Measurements from ENCODE around the gene TMEM255B. TPM values are rescaled to one million over a fixed set of nuclear protein-coding genes. Genes with fewer than 3 reads are reported as not detected.
A peak's percentile ranks its signal among the peaks of the same experiment; 100 is the strongest.

The TMEM255B gene
- total and polyA plus RNA-seq, 11 donors, result 1.4 to 20.3 (median 4.4) TPM

- 66 to 82% (median 70%) methylated on average over 5 to 8 of the region's 8 CpGs for WGBS, 4 donors
- ATAC-seq (no peak), DNase-seq (peak in 2 of 5 donors; percentile 51 to 62)
- Histone ChIP-seq H3K4me1 (peaks cover 0 to 2% (median 0%) of the 10 kb centered on the region in 12 donors), H3K36me3 (no peaks in the 10 kb centered on the region), H3K27ac (no peak overlapping the region), H3K27me3 (peaks cover 0 to 11% (median under 1%) of the 10 kb centered on the region in 9 donors), H3K9me3 (no peaks in the 10 kb centered on the region), H3K4me3 (no peak overlapping the region)
- TF ChIP-seq POLR2A (IDR thresholded peaks at IDR 0.05) (no peak), CTCF (IDR thresholded peaks at IDR 0.05) (no peak)
- intact Hi-C loops (cut with DNase I), result no loop called here
These were observed 24.2 kb upstream of the TMEM255B start for GRCh38 chr13:113734826-113735125.

GRCh38 chr13:113735194-113735593, 23.8 kb upstream of the TMEM255B start:
- intact Hi-C loops (cut with DNase I), result no loop called here
- Histone ChIP-seq H3K36me3 (no peaks in the 10 kb centered on the region), H3K4me1 (no peaks in the 10 kb centered on the region), H3K4me3 (no peak overlapping the region), H3K27ac (no peak overlapping the region), H3K9me3 (no peaks in the 10 kb centered on the region), H3K27me3 (peaks cover 0 to 15% (median 2%) of the 10 kb centered on the region in 9 donors)
- 91 to 94% (median 93%) methylated on average over 20 to 26 of the region's 26 CpGs for WGBS, 4 donors
- ATAC-seq (no peak), DNase-seq (peak in 1 of 5 donors; percentile 46)
- TF ChIP-seq POLR2A (IDR thresholded peaks at IDR 0.05), result no peak
- TF ChIP-seq CTCF (IDR thresholded peaks at IDR 0.05), result no peak

- no peak overlapping the region for H3K4me3 ChIP-seq
- peaks cover 0 to 15% (median 0%) of the 10 kb centered on the region in 9 donors for H3K27me3 ChIP-seq
- intact Hi-C loops (cut with DNase I), result no loop called here
- TF ChIP-seq CTCF (IDR thresholded peaks at IDR 0.05) (no peak), POLR2A (IDR thresholded peaks at IDR 0.05) (no peak)
- H3K27ac ChIP-seq, result no peak overlapping the region
- H3K9me3 ChIP-seq, result no peaks in the 10 kb centered on the region
- WGBS, 4 donors, result 71 to 89% (median 89%) methylated on average over 1 to 14 of the region's 14 CpGs; no CpG with 5 or more reads in 1 of the 4 donors
- H3K4me1 ChIP-seq, result no peaks in the 10 kb centered on the region
- no peak for ATAC-seq
- no peaks in the 10 kb centered on the region for H3K36me3 ChIP-seq
- DNase-seq, result peak in 1 of 5 donors; percentile 54
These were observed 23.3 kb upstream of the TMEM255B start for GRCh38 chr13:113735750-113736149.

GRCh38 chr13:113736258-113736731, 22.7 kb upstream of the TMEM255B start:
- peaks cover 0 to 15% (median 0%) of the 10 kb centered on the region in 9 donors for H3K27me3 ChIP-seq
- H3K9me3 ChIP-seq, result no peaks in the 10 kb centered on the region
- WGBS, 4 donors, result 64 to 73% (median 68%) methylated on average over 10 of the region's 10 CpGs
- no peak overlapping the region for H3K4me3 ChIP-seq
- no peak for ATAC-seq
- no peak for DNase-seq
- no peak overlapping the region for H3K27ac ChIP-seq
- TF ChIP-seq CTCF (IDR thresholded peaks at IDR 0.05), result no peak
- TF ChIP-seq POLR2A (IDR thresholded peaks at IDR 0.05), result no peak
- intact Hi-C loops (cut with DNase I), result no loop called here
- no peaks in the 10 kb centered on the region for H3K36me3 ChIP-seq
- peaks cover 0 to 2% (median 0%) of the 10 kb centered on the region in 12 donors for H3K4me1 ChIP-seq
